Thymus (tissue), 11 donors: ENCODE data around the gene ATP4A. TPM values are rescaled to one million over a fixed set of nuclear protein-coding genes. Genes with fewer than 3 reads are reported as not detected.

Source experiments
- DNase-seq, 9 donors: peaks; one replicate each; pipeline ENCODE4 v3.0.0-alpha.2; 2013; ENCODE audit warnings: low spot score in 9 of 9, low read depth in 6 of 9, missing footprints in 1 of 9
- H3K27ac ChIP-seq, 2 donors: one replicate each; pipeline ENCODE4 v1.5.1; 2013; ENCODE audit warnings: control low read depth in 1 of 2, low read depth in 1 of 2, low read length in 1 of 2, mild to moderate bottlenecking in 1 of 2, moderate library complexity in 1 of 2
- H3K27me3 ChIP-seq, 2 donors: one replicate each; pipeline ENCODE4 v1.5.1; 2013; ENCODE audit warnings: low read length in 1 of 2; ENCODE audit not compliant: control insufficient read depth in 2 of 2, insufficient read depth in 1 of 2
- H3K36me3 ChIP-seq, 2 donors: one replicate each; pipeline ENCODE4 v1.5.1; 2013; ENCODE audit warnings: low read length in 1 of 2, mild to moderate bottlenecking in 1 of 2, moderate library complexity in 1 of 2; ENCODE audit not compliant: control insufficient read depth in 2 of 2, insufficient read depth in 2 of 2
- H3K4me1 ChIP-seq, 2 donors: one replicate each; pipeline ENCODE4 v1.5.1; 2013; ENCODE audit warnings: low read length in 2 of 2; ENCODE audit not compliant: control insufficient read depth in 2 of 2, insufficient read depth in 2 of 2
- H3K4me3 ChIP-seq, 2 donors: one replicate each; pipeline ENCODE4 v1.5.1; 2013; ENCODE audit warnings: low read length in 2 of 2, control low read depth in 1 of 2, mild to moderate bottlenecking in 1 of 2
- H3K9me3 ChIP-seq, 2 donors: one replicate each; pipeline ENCODE4 v1.5.1; 2013; ENCODE audit warnings: low read length in 1 of 2, mild to moderate bottlenecking in 1 of 2; ENCODE audit not compliant: control insufficient read depth in 2 of 2, insufficient read depth in 1 of 2
- WGBS: extraction: QIAGEN DNeasy Blood & Tissue Kit; methylation state at CpG from one replicate; pipeline ENCODE4 v1.1.7; 2013; 5-methylcytosine and 5-hydroxymethylcytosine counted together
- polyA plus RNA-seq: library from polyadenylated mRNA; stranded (reverse); fragments of 200-250 nt; gene quantifications from one replicate; pipeline ENCODE4 v1.2.3, GENCODE V29; 2013
- total RNA-seq: library from RNA; stranded (reverse); fragments of 120-200 nt; gene quantifications from one replicate; pipeline ENCODE4 v1.2.4, GENCODE V29; 2013
- donor health status: healthy.

ATP4A gene
- total and polyA plus RNA-seq, 2 donors: 0.42 to 1.1 TPM

DNA sequence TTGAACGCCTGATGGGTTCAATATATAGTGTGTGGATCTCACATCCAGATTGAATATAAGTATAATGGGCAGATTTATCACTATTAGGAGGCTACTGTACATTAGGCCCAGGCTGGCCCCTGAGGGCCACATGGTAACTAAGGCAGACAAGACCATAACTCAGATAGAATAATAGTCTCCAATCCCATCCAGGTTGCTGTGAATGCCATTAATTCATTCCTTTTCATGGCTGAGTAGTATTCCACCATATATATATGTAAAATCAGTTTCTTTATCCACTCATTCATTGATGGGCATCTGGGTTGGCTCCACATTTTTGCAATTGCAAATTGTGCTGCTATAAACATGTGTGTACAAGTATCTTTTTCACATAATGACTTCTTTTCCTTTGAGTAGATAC, 14.5 kb upstream of the ATP4A start:
- H3K36me3 ChIP-seq: no peaks in the 10 kb centered on the region
- H3K4me3 ChIP-seq: no peak overlapping the region
- H3K4me1 ChIP-seq: no peaks in the 10 kb centered on the region
- H3K27me3 ChIP-seq: no peaks in the 10 kb centered on the region
- DNase-seq: no peak
- no peak overlapping the region for H3K27ac ChIP-seq
- H3K9me3 ChIP-seq: peaks cover 6 to 22% of the 10 kb centered on the region in 2 donors
- 91% methylated on average over 1 of the region's 1 CpG for WGBS

DNA sequence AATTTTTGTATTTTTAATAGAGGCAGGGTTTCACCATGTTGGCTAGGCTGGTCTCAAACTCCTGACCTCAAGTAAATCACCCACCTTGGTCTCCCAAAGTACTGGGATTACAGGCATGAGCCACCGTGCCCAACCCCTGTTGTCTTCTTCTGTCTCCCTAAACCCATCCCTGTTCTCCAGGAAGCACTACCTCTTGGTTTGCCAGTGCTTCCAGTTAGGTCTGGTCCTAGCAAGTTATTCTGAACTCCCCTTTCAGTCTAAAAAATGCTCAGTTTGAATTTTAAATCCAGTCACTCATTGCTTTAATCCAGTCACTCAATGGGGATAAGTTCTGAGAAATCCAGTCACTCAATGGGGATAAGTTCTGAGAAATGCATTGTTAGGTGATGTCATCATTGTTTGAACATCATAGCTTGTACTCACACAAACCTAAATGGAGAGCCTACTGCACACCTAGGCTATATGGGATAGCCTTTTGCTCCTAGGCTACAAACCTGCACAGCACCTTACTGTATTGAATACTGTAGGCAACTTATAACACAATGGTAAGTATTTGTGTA, 8.0 kb upstream of the ATP4A start:
- Histone ChIP-seq H3K9me3 (peaks cover 5 to 8% of the 10 kb centered on the region in 2 donors), H3K36me3 (no peaks in the 10 kb centered on the region), H3K4me1 (no peaks in the 10 kb centered on the region), H3K27me3 (no peaks in the 10 kb centered on the region), H3K4me3 (no peak overlapping the region), H3K27ac (no peak overlapping the region)
- no peak for DNase-seq
- WGBS: 95% methylated on average over 1 of the region's 1 CpG

DNA sequence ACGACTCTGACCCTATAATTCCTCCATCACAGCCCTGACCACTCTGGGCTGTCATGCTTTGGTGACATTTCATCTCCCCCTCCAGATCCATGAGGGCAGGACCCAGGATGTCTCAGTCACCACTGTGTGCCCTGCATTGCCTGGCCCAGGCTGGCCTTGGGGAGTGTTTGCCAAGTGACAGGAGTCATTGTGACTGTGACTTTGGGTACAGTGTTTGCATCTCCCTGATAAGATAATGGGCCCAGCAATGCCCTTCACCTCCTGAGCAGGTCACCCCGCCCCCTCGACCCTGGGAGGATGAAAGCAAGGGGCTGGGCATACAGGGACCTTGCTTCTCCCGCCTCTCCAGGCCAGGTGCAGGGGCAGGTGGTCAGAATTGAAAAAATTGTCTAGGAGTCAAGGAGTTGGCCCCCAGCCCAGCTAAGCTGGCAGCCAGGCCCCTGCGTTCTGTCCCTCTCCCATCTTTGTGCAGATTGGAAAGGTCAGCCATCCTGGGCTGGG, 5.9 kb upstream of the ATP4A start:
- no peak for DNase-seq
- H3K9me3 ChIP-seq: no peaks in the 10 kb centered on the region
- H3K36me3 ChIP-seq: no peaks in the 10 kb centered on the region
- H3K27me3 ChIP-seq: peaks cover 0 to 3% of the 10 kb centered on the region in 2 donors
- H3K27ac ChIP-seq: no peak overlapping the region
- no peak overlapping the region for H3K4me3 ChIP-seq
- no peaks in the 10 kb centered on the region for H3K4me1 ChIP-seq
- WGBS: 77% methylated on average over 5 of the region's 5 CpGs

DNA sequence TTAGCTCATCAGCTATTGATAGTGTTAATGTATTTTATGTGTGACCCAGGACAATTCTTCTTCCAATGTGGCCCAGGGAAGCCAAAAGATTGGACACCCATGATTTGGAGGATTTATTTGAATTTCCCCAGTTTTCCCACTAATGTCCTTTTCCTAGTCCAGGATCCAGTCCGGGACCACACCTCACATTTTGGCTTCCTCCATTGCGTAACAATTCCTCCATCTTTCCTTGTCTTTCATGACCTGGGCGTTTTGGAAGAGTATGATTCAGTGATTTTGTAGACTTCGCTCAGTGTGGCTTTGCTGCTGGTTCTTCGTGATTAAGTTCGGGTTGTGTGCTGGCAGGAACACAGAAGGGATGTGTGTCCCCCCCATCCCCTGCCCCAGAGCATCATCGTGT, 3.3 kb upstream of the ATP4A start:
- WGBS: 86% methylated on average over 7 of the region's 7 CpGs
- Histone ChIP-seq H3K4me3 (no peak overlapping the region), H3K36me3 (no peaks in the 10 kb centered on the region), H3K27me3 (peaks cover 0 to 5% of the 10 kb centered on the region in 2 donors), H3K27ac (no peak overlapping the region), H3K9me3 (no peaks in the 10 kb centered on the region), H3K4me1 (no peaks in the 10 kb centered on the region)
- DNase-seq: no peak

DNA sequence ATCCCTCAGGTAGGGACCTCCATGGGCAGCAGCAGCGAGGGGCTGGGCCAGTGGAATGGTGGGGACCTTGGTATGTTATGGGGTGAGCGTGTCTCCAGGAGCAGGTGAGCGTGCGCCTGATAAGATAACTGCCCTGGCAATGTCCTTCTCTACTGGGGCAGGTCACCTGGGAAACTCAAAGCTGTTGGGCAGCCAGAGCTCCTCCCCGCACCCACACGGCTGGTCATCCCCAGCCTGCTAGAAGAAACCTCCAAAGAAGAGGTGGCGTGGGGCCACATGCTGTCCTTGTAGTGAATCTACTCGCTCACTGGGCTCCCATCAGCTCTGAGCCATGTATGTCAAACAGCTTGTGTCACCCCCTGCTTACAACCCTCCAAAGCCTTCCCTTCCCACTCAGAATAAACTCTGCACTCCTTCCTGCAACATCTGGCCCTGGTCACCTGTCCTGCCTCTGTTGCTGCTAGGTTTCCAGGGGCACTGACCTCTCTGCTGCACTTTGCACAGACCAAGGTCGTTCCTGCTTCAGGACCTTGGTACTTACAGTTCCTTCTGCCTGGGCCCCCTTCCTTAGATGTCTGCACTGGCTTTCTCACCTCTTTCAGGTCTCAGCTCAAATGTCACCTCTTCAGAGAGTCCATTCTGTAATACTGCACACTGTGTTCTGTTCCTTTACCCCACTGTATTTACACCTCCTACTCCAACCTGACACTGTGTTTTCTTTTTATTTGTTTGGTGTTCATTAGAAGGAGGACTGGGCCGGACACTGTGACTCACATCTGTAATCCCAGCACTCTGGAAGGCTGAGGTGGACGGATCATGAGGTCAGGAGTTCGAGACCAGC, 1.8 kb upstream of the ATP4A start:
- Histone ChIP-seq H3K27me3 (peaks cover 0 to 13% of the 10 kb centered on the region in 2 donors), H3K36me3 (no peaks in the 10 kb centered on the region), H3K4me3 (no peak overlapping the region), H3K9me3 (no peaks in the 10 kb centered on the region), H3K4me1 (no peaks in the 10 kb centered on the region), H3K27ac (no peak overlapping the region)
- no peak for DNase-seq
- WGBS: 89% methylated on average over 12 of the region's 12 CpGs

DNA sequence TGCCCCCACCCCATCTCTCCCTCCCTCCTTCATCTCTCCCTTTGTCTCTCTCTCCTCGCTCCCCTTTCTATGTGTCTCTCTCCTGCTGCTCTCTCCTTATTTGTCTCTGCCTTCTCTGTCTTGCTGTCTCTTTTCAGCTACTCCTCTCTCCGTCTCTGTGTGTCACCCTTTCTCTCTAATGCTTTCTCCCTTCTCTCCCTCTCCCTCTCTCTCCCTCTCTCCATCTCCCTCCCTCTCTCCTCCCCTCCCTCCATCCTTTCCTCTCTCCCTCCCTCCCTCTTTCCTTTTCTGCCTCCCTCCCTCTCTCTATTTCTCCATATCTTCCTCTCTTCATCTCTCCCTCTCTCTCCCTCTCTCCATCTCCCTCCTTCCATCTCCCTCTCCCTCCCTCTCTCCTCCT, 682 bp downstream of the ATP4A start:
- H3K36me3 ChIP-seq: no peaks in the 10 kb centered on the region
- 74% methylated on average over 2 of the region's 2 CpGs for WGBS
- peaks cover 0 to 7% of the 10 kb centered on the region in 2 donors for H3K9me3 ChIP-seq
- no peak overlapping the region for H3K4me3 ChIP-seq
- no peak overlapping the region for H3K27ac ChIP-seq
- peaks cover 10 to 38% of the 10 kb centered on the region in 2 donors for H3K27me3 ChIP-seq
- peaks cover 2 to 7% of the 10 kb centered on the region in 2 donors for H3K4me1 ChIP-seq
- DNase-seq: no peak

DNA sequence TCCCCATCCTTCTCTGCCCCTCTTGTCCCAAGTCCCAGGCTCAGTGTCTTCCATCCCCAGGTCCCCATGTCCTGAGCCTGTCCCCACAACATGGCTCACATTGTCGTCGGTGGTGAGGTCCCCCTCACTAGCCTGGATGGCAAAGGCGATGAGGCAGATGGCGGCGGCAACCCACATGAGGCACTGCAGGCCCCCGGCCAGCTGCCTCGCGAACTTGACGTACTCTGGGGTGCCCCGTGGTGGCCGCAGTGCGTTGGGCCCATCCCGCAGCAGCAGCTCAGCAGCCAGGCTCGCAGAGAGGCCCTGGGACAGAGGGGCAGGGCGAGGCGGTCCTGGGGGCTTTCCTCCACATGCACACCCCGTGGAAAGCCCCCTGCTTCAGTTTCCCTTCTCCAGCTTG, 1.1 kb downstream of the ATP4A start:
- WGBS: 70% methylated on average over 17 of the region's 17 CpGs
- no peak for DNase-seq
- peaks cover 0 to 7% of the 10 kb centered on the region in 2 donors for H3K9me3 ChIP-seq
- H3K27me3 ChIP-seq: peaks cover 11 to 42% of the 10 kb centered on the region in 2 donors
- no peak overlapping the region for H3K4me3 ChIP-seq
- H3K36me3 ChIP-seq: no peaks in the 10 kb centered on the region
- no peak overlapping the region for H3K27ac ChIP-seq
- peaks cover 2 to 7% of the 10 kb centered on the region in 2 donors for H3K4me1 ChIP-seq

DNA sequence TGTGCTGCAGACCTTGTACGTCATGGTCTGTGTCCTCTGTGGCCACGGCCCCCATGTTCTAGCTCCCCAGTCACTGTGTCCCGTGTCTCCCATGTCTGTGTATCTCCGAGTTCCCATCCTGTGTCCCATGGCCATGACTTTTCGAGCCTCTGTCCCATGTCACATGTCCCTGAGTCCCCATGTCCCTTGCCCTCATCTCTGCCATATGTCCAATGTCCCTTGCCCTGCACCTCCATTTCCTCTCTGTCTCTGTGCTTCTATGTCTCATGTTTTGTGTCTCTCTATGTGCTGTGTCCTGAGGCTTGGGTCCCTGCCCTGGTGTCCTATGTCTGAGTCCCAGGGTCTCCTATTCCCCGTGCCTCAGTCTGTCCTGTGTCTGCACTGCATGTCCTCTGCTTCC, 2.0 kb downstream of the ATP4A start:
- WGBS: 88% methylated on average over 6 of the region's 6 CpGs
- DNase-seq: no peak
- H3K4me1 ChIP-seq: peaks cover 2 to 7% of the 10 kb centered on the region in 2 donors
- peaks cover 11 to 49% of the 10 kb centered on the region in 2 donors for H3K27me3 ChIP-seq
- peaks cover 0 to 7% of the 10 kb centered on the region in 2 donors for H3K9me3 ChIP-seq
- no peak overlapping the region for H3K4me3 ChIP-seq
- H3K36me3 ChIP-seq: no peaks in the 10 kb centered on the region
- no peak overlapping the region for H3K27ac ChIP-seq

DNA sequence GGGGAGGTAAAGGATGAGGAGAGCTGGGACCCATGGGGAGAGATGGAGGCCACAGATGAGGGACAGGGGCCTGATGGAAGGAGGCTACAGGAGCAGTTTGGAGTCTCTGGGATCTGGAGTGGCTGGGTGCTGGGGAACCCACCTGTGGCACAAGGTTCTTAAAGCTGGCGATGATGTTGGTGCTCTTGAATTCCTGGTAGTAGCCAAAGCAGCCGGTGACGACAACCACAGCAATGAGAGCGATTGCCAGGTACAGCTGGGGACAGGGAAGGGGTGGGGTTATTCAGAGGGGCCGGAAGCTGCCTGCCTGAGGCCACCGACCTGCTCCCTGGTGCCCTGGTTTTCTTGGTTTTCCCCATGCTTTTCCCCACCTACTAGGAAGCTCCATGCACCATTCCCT, 2.8 kb downstream of the ATP4A start:
- DNase-seq: no peak
- Histone ChIP-seq H3K9me3 (peaks cover 0 to 7% of the 10 kb centered on the region in 2 donors), H3K4me3 (no peak overlapping the region), H3K27me3 (peaks cover 11 to 54% of the 10 kb centered on the region in 2 donors), H3K4me1 (peaks cover 2 to 7% of the 10 kb centered on the region in 2 donors), H3K36me3 (no peaks in the 10 kb centered on the region), H3K27ac (no peak overlapping the region)
- WGBS: 64% methylated on average over 6 of the region's 6 CpGs
